Measurements from ENCODE around the gene PROB1. TPM values are rescaled to one million over a fixed set of nuclear protein-coding genes. Genes with fewer than 3 reads are reported as not detected.
A peak's percentile ranks its signal among the peaks of the same experiment; 100 is the strongest.

PROB1 gene
- total RNA-seq, 1 donor from 2014 or later, result 0.86 TPM

GRCh38 chr5:139386050-139386438 is 8.9 kb downstream of the PROB1 start:
- no peaks in the 10 kb centered on the region for H3K27me3 ChIP-seq (ENCODE audit: low read depth)
- H3K27ac ChIP-seq, result no peak overlapping the region
- no peak overlapping the region for H3K4me3 ChIP-seq
- intact Hi-C loops (cut with DNase I), result no loop called here
- H3K36me3 ChIP-seq, result no peaks in the 10 kb centered on the region
- H3K4me1 ChIP-seq, result peaks cover 18% of the 10 kb centered on the region
- no peak for ATAC-seq
- H3K9me3 ChIP-seq, result no peaks in the 10 kb centered on the region
- no peak for DNase-seq
- TF ChIP-seq, protein P1, sequence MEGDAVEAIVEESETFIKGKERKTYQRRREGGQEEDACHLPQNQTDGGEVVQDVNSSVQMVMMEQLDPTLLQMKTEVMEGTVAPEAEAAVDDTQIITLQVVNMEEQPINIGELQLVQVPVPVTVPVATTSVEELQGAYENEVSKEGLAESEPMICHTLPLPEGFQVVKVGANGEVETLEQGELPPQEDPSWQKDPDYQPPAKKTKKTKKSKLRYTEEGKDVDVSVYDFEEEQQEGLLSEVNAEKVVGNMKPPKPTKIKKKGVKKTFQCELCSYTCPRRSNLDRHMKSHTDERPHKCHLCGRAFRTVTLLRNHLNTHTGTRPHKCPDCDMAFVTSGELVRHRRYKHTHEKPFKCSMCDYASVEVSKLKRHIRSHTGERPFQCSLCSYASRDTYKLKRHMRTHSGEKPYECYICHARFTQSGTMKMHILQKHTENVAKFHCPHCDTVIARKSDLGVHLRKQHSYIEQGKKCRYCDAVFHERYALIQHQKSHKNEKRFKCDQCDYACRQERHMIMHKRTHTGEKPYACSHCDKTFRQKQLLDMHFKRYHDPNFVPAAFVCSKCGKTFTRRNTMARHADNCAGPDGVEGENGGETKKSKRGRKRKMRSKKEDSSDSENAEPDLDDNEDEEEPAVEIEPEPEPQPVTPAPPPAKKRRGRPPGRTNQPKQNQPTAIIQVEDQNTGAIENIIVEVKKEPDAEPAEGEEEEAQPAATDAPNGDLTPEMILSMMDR (IDR thresholded peaks at IDR 0.05), result no peak

DNA sequence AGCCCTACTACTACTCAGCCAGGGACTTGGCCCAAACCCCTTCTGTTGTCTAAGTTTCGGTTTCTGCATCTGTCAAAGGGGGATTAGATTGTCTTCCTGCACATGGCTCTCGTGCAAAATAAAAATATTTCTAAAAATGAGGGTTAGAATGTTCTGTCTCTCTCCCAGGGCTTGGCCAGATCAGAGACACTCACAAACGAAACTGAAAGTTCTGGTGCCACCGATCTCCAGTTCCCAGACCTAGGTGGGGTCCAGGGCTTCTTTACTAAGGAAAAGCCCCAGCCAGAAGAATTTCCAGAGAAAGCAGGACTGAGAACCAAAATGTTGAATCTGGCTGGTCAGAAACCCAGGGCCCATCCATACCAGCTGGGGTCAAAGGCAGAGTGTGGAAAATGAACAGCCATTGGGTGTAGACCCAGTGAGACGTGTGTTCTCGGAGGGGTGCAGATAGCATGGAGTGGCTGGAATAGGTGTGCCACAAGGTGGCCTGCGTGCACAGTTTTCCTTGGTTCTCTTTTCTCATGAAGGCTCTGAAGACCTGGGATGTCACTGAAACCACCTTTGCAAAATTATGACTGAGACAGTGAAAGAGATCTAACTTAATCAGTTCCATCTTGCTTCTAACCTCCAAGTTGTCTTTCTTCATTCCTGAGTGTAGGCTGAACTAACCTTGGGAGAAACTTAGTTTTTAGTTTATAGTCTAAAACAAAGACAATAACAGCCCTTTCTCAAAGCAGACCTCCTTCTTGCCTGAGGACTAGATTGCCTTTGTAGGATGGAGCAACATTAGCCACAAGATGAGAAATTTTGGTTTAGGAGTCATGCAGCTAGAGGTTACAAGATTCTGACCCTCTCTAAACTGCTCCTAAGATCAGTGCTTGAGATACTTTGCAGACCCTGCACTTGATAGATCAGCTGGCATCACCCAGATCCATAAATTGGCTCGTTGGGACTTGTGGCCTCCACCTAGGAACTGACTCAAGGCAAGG is 9.5 kb downstream of the PROB1 start:
- TF ChIP-seq, protein P1 (IDR thresholded peaks at IDR 0.05), result peak; percentile 15
- Histone ChIP-seq H3K27ac (peak overlapping the region; percentile 80), H3K27me3 (ENCODE audit: low read depth) (no peaks in the 10 kb centered on the region), H3K36me3 (no peaks in the 10 kb centered on the region), H3K9me3 (no peaks in the 10 kb centered on the region), H3K4me1 (peaks cover 18% of the 10 kb centered on the region), H3K4me3 (peak overlapping the region; percentile 54)
- DNase-seq (no peak), ATAC-seq (peak in 1 of 2 donors; percentile 39)
- intact Hi-C loops (cut with DNase I), result no loop called here

GRCh38 chr5:139384591-139385051 is 10.3 kb downstream of the PROB1 start:
- peak overlapping the region; percentile 54 for H3K4me3 ChIP-seq
- H3K27ac ChIP-seq, result peak overlapping the region; percentile 80
- DNase-seq (no peak), ATAC-seq (no peak)
- no peaks in the 10 kb centered on the region for H3K9me3 ChIP-seq
- peaks cover 18% of the 10 kb centered on the region for H3K4me1 ChIP-seq
- no peaks in the 10 kb centered on the region for H3K36me3 ChIP-seq
- TF ChIP-seq, protein P1 (IDR thresholded peaks at IDR 0.05), result no peak
- intact Hi-C loops (cut with DNase I), result no loop called here
- no peaks in the 10 kb centered on the region for H3K27me3 ChIP-seq (ENCODE audit: low read depth)

DNA sequence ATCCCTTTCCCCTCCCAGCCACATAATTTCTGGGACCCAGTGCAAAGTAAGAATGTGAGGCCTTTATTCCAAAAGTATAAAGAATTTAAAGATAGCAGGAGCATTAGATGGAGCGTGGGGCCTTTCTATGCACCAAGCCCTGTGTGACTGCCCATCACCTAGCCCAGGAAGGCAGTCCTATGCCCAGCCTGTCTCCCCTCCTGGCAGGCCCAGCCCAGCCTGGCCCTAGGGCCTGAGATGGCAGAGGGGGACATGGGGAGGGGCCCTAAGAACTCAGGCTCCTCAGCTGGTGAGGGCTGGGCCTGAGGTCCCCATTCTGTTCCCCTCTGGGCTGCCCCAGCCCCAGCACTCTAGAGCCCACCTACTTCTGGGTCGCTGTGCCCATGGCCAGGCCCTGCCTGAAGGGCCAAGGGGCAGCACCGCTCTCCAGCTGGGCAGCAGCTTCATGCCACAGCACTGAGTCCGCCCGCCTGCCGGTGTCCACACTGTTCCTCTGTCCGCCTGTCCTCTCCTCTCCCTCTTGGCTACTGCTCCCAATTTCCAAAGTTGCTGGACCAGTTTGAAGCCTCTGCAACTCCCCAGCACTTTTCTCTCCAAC is 10.8 kb downstream of the PROB1 start:
- TF ChIP-seq, protein P1 (IDR thresholded peaks at IDR 0.05), result no peak
- intact Hi-C loops (cut with DNase I), result no loop called here

DNA sequence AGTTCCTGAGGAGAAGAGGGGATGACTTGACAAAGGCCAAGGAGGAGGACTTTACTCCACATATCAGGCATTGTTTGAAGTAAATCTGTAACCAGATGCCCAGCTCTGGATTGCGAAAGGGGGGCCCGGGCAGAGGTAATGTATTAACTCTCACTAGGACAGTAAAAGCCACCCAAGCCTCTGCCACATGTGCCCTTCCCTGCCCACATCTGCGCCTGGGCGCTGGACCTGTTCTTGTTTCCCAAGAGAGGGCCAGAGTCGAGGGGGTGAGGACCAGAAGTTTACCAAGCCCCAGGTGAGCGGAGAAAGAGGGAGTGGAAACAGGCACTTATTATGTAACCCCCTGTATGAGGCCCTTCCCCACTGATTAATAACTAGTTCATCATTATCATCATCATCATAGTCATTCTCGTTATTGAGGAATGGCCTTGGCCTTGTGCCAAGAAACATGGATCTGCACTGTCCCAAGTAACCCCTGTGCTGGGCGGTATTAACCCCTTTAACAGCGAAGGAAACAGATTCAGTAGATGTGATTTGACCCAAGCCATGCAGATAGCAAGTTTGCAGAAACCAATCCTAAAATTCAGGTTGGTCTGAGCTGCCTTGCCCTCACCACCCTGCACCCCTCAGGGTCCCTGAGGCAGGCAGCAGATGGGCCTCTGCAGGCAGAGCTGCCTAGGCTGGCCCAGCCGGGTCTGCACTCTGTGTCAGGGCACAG is 11.5 kb downstream of the PROB1 start, which contains the start of gene SLC23A1:
SLC23A1 (minus strand) TSS at position 23 of the 718 bp plus-strand sequence. CDS start 44 bp downstream, outside the sequence.
- no peaks in the 10 kb centered on the region for H3K36me3 ChIP-seq
- TF ChIP-seq, protein P1 (IDR thresholded peaks at IDR 0.05), result no peak
- H3K4me1 ChIP-seq, result peaks cover 17% of the 10 kb centered on the region
- no peaks in the 10 kb centered on the region for H3K27me3 ChIP-seq (ENCODE audit: low read depth)
- no peak within 1 kb of the TSS for H3K4me3 ChIP-seq
- DNase-seq (no peak), ATAC-seq (no peak)
- no peaks in the 10 kb centered on the region for H3K9me3 ChIP-seq
- intact Hi-C loops (cut with DNase I), result no loop called here
- H3K27ac ChIP-seq, result no peak within 1 kb of the TSS

More for the DNA sequence above, 10.8 kb downstream of the PROB1 start:
- no peak for ATAC-seq
- Histone ChIP-seq H3K4me3 (no peak overlapping the region), H3K36me3 (no peaks in the 10 kb centered on the region), H3K9me3 (no peaks in the 10 kb centered on the region), H3K4me1 (peaks cover 18% of the 10 kb centered on the region), H3K27me3 (ENCODE audit: low read depth) (no peaks in the 10 kb centered on the region), H3K27ac (peak overlapping the region; percentile 80)
- DNase-seq, result no peak
